Esophagus muscularis mucosa (tissue), 4 donors: Measurements from ENCODE around the gene PRELID2.

Source experiments
- EP300 ChIP-seq: sonication (generic); formaldehyde crosslinking; IDR thresholded peaks from one replicate; pipeline ENCODE4 v1.6.1; 2017; ENCODE audit warnings: antibody characterized with exemption
- POLR2A ChIP-seq: fragments of 450-650 bp; IDR thresholded peaks from one replicate; pipeline ENCODE4 v1.6.1; 2017; ENCODE audit warnings: antibody characterized with exemption, moderate library complexity, mild to moderate bottlenecking, low read depth
- TF ChIP-seq, protein P1 (sequence below), 3 experiments: fragments of 200-600 bp in 2 of 3; fragments of 450-650 bp in 1 of 3; sonication (generic) in 2 of 3; IDR thresholded peaks; one replicate each; pipeline ENCODE4 v1.5.1; 2017 to 2019; ENCODE audit warnings: antibody characterized with exemption in 3 of 3, mild to moderate bottlenecking in 2 of 3, moderate library complexity in 1 of 3

DNA sequence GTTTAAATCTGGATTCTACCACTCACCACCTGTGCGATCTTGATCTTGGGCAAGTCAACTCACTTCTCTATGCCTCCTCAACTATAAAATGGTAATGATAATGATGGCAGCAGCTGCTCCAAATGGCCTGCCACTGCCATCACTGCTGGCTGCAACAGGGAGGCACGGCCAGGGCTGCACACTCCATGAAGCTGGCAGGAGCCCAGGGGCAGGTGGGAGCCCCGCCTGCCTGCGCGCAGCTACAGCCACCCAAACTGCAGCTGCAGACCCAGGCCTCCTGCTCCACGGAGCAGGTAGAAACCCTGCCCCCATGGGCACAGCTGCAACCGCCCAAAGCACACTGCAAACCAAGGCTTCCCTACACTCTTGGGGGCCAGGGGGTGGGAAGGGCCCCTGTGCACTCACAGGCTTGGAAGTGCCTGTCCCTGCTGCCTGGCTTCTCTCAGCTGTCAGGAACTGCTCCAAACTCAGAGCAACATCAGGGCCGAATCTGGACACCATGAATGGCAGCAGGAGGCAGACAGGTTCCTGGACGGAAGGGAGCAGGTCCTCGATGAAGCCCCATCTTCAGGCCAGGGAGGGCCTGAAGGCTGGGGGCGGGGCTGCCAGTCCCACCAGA lies 57.6 kb downstream of the PRELID2 start:
- TF ChIP-seq, protein P1, sequence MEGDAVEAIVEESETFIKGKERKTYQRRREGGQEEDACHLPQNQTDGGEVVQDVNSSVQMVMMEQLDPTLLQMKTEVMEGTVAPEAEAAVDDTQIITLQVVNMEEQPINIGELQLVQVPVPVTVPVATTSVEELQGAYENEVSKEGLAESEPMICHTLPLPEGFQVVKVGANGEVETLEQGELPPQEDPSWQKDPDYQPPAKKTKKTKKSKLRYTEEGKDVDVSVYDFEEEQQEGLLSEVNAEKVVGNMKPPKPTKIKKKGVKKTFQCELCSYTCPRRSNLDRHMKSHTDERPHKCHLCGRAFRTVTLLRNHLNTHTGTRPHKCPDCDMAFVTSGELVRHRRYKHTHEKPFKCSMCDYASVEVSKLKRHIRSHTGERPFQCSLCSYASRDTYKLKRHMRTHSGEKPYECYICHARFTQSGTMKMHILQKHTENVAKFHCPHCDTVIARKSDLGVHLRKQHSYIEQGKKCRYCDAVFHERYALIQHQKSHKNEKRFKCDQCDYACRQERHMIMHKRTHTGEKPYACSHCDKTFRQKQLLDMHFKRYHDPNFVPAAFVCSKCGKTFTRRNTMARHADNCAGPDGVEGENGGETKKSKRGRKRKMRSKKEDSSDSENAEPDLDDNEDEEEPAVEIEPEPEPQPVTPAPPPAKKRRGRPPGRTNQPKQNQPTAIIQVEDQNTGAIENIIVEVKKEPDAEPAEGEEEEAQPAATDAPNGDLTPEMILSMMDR (IDR thresholded peaks at IDR 0.05), result no peak
- TF ChIP-seq POLR2A (no peak), EP300 (no peak)
